HepG2 (cell line): ENCODE measurements around the gene MXD3. TPM values are rescaled to one million over a fixed set of nuclear protein-coding genes. Genes with fewer than 3 reads are reported as not detected.

Experiments used
- CBX5 ChIP-seq: sonication (generic); formaldehyde crosslinking; IDR thresholded peaks from 2 replicates; pipeline ENCODE4 v1.4.0; 2020; ENCODE audit warnings: missing genetic modification reagents, borderline replicate concordance
- CEBPG ChIP-seq: IDR thresholded peaks from 2 replicates; pipeline ENCODE4 v1.6.1; 2016
- DDIT3 ChIP-seq: sonication (generic); formaldehyde crosslinking; IDR thresholded peaks from 2 replicates; pipeline ENCODE4 v1.4.0; 2020; ENCODE audit warnings: mild to moderate bottlenecking, missing genetic modification reagents
- FOXK1 ChIP-seq: sonication (generic); formaldehyde crosslinking; IDR thresholded peaks from 2 replicates; pipeline ENCODE4 v1.4.0; 2020; ENCODE audit warnings: low read depth, missing genetic modification reagents, borderline replicate concordance
- FOXK2 ChIP-seq: fragments of 450-650 bp; IDR thresholded peaks from 2 replicates; pipeline ENCODE4 v1.6.1; 2016
- HHEX ChIP-seq: IDR thresholded peaks from 2 replicates; pipeline ENCODE4 v1.6.1; 2016; ENCODE audit warnings: control low read depth
- KDM5B ChIP-seq: sonication (generic); formaldehyde crosslinking; IDR thresholded peaks from 2 replicates; pipeline ENCODE4 v1.4.0; 2020; ENCODE audit warnings: missing genetic modification reagents, mild to moderate bottlenecking, borderline replicate concordance
- NONO ChIP-seq, 2 experiments: fragments of 450-650 bp in 1 of 2; sonication (generic) in 1 of 2; formaldehyde crosslinking in 1 of 2; IDR thresholded peaks in 1 of 2; conservative IDR thresholded peaks in 1 of 2; 2 replicates each; pipeline versions ENCODE4 v1.6.1 to v1.8.0; 2017 to 2022; ENCODE audit warnings: mild to moderate bottlenecking in 1 of 2, missing genetic modification reagents in 1 of 2, moderate library complexity in 1 of 2
- PHF21A ChIP-seq: sonication (generic); formaldehyde crosslinking; IDR thresholded peaks from 2 replicates; pipeline ENCODE4 v1.5.0; 2020; ENCODE audit warnings: mild to moderate bottlenecking, missing genetic modification reagents
- PHF5A ChIP-seq: IDR thresholded peaks from one replicate; pipeline ENCODE4 v1.6.1; 2018; ENCODE audit warnings: low read depth, missing genetic modification reagents; ENCODE audit not compliant: unreplicated experiment
- REL ChIP-seq: sonication (generic); formaldehyde crosslinking; conservative IDR thresholded peaks from 2 replicates; pipeline ENCODE4 v1.8.0; 2022; ENCODE audit warnings: mild to moderate bottlenecking, missing genetic modification reagents, moderate library complexity
- RFXANK ChIP-seq: IDR thresholded peaks from 2 replicates; pipeline ENCODE4 v1.6.1; 2016
- TCF7 ChIP-seq: sonication (generic); IDR thresholded peaks from 2 replicates; pipeline ENCODE4 v1.6.1; 2016; ENCODE audit warnings: antibody characterized with exemption, low read depth
- ZFP36 ChIP-seq: fragments of 150-350 bp; IDR thresholded peaks from 2 replicates; pipeline ENCODE4 v1.6.1; 2018; ENCODE audit warnings: borderline replicate concordance, low read length, low read depth; ENCODE audit not compliant: partially characterized antibody
- ZFP36L2 ChIP-seq: sonication (generic); formaldehyde crosslinking; IDR thresholded peaks from 2 replicates; pipeline ENCODE4 v1.4.0; 2020; ENCODE audit warnings: missing genetic modification reagents
- ZFYVE20 ChIP-seq: sonication (generic); formaldehyde crosslinking; IDR thresholded peaks from 2 replicates; pipeline ENCODE4 v1.8.0; 2023; ENCODE audit warnings: low read depth, mild to moderate bottlenecking, moderate library complexity, missing genetic modification reagents, borderline replicate concordance
- ZMAT3 ChIP-seq: sonication (generic); formaldehyde crosslinking; conservative IDR thresholded peaks from 2 replicates; pipeline ENCODE4 v1.7.0; 2021; ENCODE audit warnings: missing genetic modification reagents
- ZNF143 ChIP-seq: sonication (generic); formaldehyde crosslinking; IDR thresholded peaks from 2 replicates; pipeline ENCODE4 v1.4.0; 2020; ENCODE audit warnings: missing genetic modification reagents
- ZNF3 ChIP-seq: IDR thresholded peaks from 2 replicates; pipeline ENCODE4 v1.7.0; 2017; ENCODE audit warnings: inconsistent platforms
- ZNF672 ChIP-seq: sonication (generic); formaldehyde crosslinking; IDR thresholded peaks from 2 replicates; pipeline ENCODE4 v1.8.1; 2022; ENCODE audit warnings: missing genetic modification reagents
- ZNF724P ChIP-seq: sonication (generic); formaldehyde crosslinking; IDR thresholded peaks from 2 replicates; pipeline ENCODE4 v1.8.0; 2022; ENCODE audit warnings: missing genetic modification reagents, borderline replicate concordance
- ZNF747 ChIP-seq: sonication (generic); formaldehyde crosslinking; IDR thresholded peaks from 2 replicates; pipeline ENCODE4 v1.8.1; 2023; ENCODE audit warnings: missing genetic modification reagents, mild to moderate bottlenecking, borderline replicate concordance
- ZNF792 ChIP-seq: IDR thresholded peaks from 2 replicates; pipeline ENCODE4 v1.6.1; 2016
- ZNF800 ChIP-seq: sonication (generic); formaldehyde crosslinking; IDR thresholded peaks from 2 replicates; pipeline ENCODE4 v1.4.0; 2020; ENCODE audit warnings: missing genetic modification reagents
- ZNF878 ChIP-seq: sonication (generic); formaldehyde crosslinking; IDR thresholded peaks from 2 replicates; pipeline ENCODE4 v1.8.1; 2023; ENCODE audit warnings: mild to moderate bottlenecking, missing genetic modification reagents, moderate library complexity
- ZSCAN9 ChIP-seq: IDR thresholded peaks from 2 replicates; pipeline ENCODE4 v1.6.1; 2016; ENCODE audit warnings: borderline replicate concordance
- polyA plus RNA-seq, 8 experiments: library from polyadenylated mRNA; depleted of rRNA in 3 of 8; stranded (reverse) in 7 of 8; unstranded in 1 of 8; fragments of >200 nt; fragmentation: Illumina TruSeq in 4 of 8; extraction: Trizol in 4 of 8; gene quantifications; 2 replicates each; pipeline versions ENCODE4 v1.2.1 to v1.2.3, GENCODE V29; 2011 to 2016; ENCODE audit warnings: low read depth in 4 of 8, missing spikeins in 1 of 8, mixed read lengths in 1 of 8; ENCODE audit not compliant: insufficient read depth in 1 of 8
- total RNA-seq, 5 experiments: library from RNA; depleted of rRNA; stranded (reverse); fragments of >200 nt; fragmentation: Illumina TruSeq; extraction: Trizol; gene quantifications; 2 replicates each; pipeline ENCODE4 v1.2.3, GENCODE V29; 2016; ENCODE audit warnings: low read depth in 1 of 5
- TF ChIP-seq, protein P1 (sequence below): sonication (generic); formaldehyde crosslinking; IDR thresholded peaks from 2 replicates; pipeline ENCODE4 v1.4.0; 2020; ENCODE audit warnings: missing genetic modification reagents, borderline replicate concordance

Gene MXD3
- total and polyA plus RNA-seq, 2 of the 13 experiments (the other 11 are each of a cell fraction or from before 2014, with no cell fraction given), result 10.5 to 12.8 TPM

DNA sequence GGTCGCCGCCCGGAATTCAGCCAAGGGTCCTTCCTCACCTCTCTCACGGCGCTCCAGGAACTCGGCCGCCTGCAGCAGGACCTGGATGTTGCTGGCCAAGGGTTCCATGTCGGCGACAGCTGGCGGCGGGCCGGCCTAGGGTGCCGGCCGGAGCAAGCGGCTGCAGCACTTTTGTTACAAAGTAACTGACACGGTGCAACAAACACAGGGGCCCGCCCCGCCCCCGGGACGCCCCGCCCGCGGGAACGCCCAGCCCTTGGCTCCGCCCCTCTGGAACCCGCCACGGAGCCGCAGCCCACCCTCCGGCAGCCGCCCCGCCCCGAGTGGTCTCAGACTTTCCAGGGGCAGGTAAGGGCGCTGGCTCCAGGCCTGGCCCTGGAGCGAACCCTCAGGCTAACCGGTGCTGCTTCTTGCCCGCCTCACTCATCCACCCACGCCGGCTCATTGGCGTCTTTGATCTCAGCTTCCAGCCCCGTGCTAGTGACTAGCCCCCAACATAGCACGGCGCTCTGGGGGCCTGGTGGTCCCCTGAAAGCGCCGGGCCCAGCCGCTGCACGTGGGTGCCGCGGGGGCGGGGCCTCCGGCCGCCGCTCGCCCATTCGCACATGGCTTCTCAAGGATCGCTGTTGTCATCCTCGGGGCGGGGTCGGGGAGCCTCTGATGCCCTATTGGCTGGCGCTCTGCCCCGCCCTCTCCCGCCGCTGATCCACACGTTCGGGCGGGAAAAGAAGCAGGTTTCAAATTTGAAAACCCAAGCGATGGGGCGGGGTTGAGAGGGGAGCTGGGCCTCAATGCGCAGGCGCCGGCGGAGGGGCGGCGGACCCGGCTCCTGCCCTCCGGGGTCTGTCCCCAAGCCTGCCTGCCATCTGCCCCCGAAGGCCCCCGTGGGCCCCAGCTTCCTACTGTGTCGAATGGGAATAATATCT, at the start of gene MXD3 (continued):
- TF ChIP-seq DDIT3 (CRISPR knock-in tag) (no peak), ZNF792 (CRISPR knock-in tag) (no peak), ZNF672 (CRISPR knock-in tag) (no peak), ZSCAN9 (CRISPR knock-in tag) (no peak), ZFP36 (no peak), ZNF878 (CRISPR knock-in tag) (peak; percentile 95), ZNF3 (CRISPR knock-in tag) (no peak), ZNF800 (0 out of 2 replicates have a peak, but pooled peaks have one; percentile 25), ZMAT3 (CRISPR knock-in tag) (0 out of 2 replicates have a peak, but pooled peaks have one; percentile 46), REL (CRISPR knock-in tag) (0 out of 2 replicates have a peak, but pooled peaks have one; percentile 60), TCF7 (no peak), FOXK2 (peak; percentile 88), HHEX (CRISPR knock-in tag) (no peak), CEBPG (no peak; the same call in 1 of the 2 replicates), KDM5B (CRISPR knock-in tag) (no peak), NONO (IDR thresholded peaks at IDR 0.05) (no peak), NONO (CRISPR knock-in tag; conservative IDR thresholded peaks at IDR 0.05) (peak; percentile 54), CBX5 (CRISPR knock-in tag) (no peak), RFXANK (no peak), FOXK1 (CRISPR knock-in tag) (peak; percentile 95), ZNF747 (CRISPR knock-in tag) (no peak), ZNF143 (no peak), ZNF724P (no peak), PHF5A (CRISPR knock-in tag) (no peak), ZFYVE20 (CRISPR knock-in tag) (no peak), ZFP36L2 (CRISPR knock-in tag) (no peak), PHF21A (CRISPR knock-in tag) (no peak)
- TF ChIP-seq, protein P1, sequence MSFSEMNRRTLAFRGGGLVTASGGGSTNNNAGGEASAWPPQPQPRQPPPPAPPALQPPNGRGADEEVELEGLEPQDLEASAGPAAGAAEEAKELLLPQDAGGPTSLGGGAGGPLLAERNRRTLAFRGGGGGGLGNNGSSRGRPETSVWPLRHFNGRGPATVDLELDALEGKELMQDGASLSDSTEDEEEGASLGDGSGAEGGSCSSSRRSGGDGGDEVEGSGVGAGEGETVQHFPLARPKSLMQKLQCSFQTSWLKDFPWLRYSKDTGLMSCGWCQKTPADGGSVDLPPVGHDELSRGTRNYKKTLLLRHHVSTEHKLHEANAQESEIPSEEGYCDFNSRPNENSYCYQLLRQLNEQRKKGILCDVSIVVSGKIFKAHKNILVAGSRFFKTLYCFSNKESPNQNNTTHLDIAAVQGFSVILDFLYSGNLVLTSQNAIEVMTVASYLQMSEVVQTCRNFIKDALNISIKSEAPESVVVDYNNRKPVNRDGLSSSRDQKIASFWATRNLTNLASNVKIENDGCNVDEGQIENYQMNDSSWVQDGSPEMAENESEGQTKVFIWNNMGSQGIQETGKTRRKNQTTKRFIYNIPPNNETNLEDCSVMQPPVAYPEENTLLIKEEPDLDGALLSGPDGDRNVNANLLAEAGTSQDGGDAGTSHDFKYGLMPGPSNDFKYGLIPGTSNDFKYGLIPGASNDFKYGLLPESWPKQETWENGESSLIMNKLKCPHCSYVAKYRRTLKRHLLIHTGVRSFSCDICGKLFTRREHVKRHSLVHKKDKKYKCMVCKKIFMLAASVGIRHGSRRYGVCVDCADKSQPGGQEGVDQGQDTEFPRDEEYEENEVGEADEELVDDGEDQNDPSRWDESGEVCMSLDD, result no peak
